Measurements from ENCODE around the gene KRT78.
"Not testable (repeated sequence)": the region's sequence is repeated elsewhere in the genome, so short reads cannot be mapped to it uniquely, and the experiment has no call there.

Gene KRT78

GRCh38 chr12:52871291-52872039, 22.7 kb upstream of the KRT78 start:
- DNase-seq, result peak; percentile 43 to 44

GRCh38 chr12:52870361-52871290, 21.8 kb upstream of the KRT78 start:
- peak; percentile 68 to 71 for DNase-seq

GRCh38 chr12:52867642-52868041, 18.8 kb upstream of the KRT78 start:
- DNase-seq, result peak; percentile 35 to 49

- DNase-seq, result no peak
Measured at GRCh38 chr12:52867152-52867551, 18.4 kb upstream of the KRT78 start.

- peak in 1 of 2 donors; percentile 9 for DNase-seq
Measured at GRCh38 chr12:52865090-52865944, 16.5 kb upstream of the KRT78 start.

GRCh38 chr12:52862023-52862422, 13.2 kb upstream of the KRT78 start:
- DNase-seq, result no peak

GRCh38 chr12:52861511-52861910, 12.7 kb upstream of the KRT78 start:
- no peak for DNase-seq

- DNase-seq, result no peak
Measured at GRCh38 chr12:52860102-52860823, 11.5 kb upstream of the KRT78 start.

- DNase-seq, result no peak
Measured at GRCh38 chr12:52857500-52857899, 8.7 kb upstream of the KRT78 start.

GRCh38 chr12:52856787-52857186, 8.0 kb upstream of the KRT78 start:
- no peak for DNase-seq

- not testable (repeated sequence) for DNase-seq
Measured at GRCh38 chr12:52856077-52856476, 7.3 kb upstream of the KRT78 start.

- DNase-seq, result no peak
Measured at GRCh38 chr12:52851787-52852186, 3.0 kb upstream of the KRT78 start.

- DNase-seq, result no peak
Measured at GRCh38 chr12:52850681-52851080, 1.9 kb upstream of the KRT78 start.

- DNase-seq, result no peak
Measured at GRCh38 chr12:52849511-52849910, 717 bp upstream of the KRT78 start.

GRCh38 chr12:52847335-52848102, 1.3 kb downstream of the KRT78 start:
- DNase-seq, result no peak

GRCh38 chr12:52846356-52846970, 2.3 kb downstream of the KRT78 start:
- DNase-seq, result no peak

- DNase-seq, result no peak
Measured at GRCh38 chr12:52845946-52846345, 2.8 kb downstream of the KRT78 start.

GRCh38 chr12:52844386-52844785, 4.4 kb downstream of the KRT78 start:
- no peak for DNase-seq

- DNase-seq, result no peak
Measured at GRCh38 chr12:52839436-52840105, 9.2 kb downstream of the KRT78 start.
